Thyroid gland (tissue), 4 donors: ENCODE data around the gene DCUN1D4. TPM values are rescaled to one million over a fixed set of nuclear protein-coding genes. Genes with fewer than 3 reads are reported as not detected.

Source experiments
- DNase-seq, 2 donors: peaks; one replicate each; pipeline ENCODE4 v3.0.0-alpha.2; 2019
- H3K27ac ChIP-seq, 3 donors: fragments of 200-600 bp; sonication (generic); 1 replicate in 2 of 3; 2 replicates in 1 of 3; pipeline ENCODE4 v1.5.1; 2016 to 2019; ENCODE audit warnings: mild to moderate bottlenecking in 1 of 3, moderate library complexity in 1 of 3
- H3K27me3 ChIP-seq: fragments of 200-600 bp; sonication (generic); one replicate; pipeline ENCODE4 v1.5.1; 2019
- H3K36me3 ChIP-seq, 2 donors: fragments of 200-600 bp; sonication (generic); one replicate each; pipeline ENCODE4 v1.5.1; 2016 to 2019
- H3K4me1 ChIP-seq, 2 donors: fragments of 200-600 bp; sonication (generic); one replicate each; pipeline ENCODE4 v1.5.1; 2017 to 2019
- H3K4me3 ChIP-seq, 3 donors: fragments of 200-600 bp; sonication (generic); replicated peaks in 1 of 3; 1 replicate in 2 of 3; 2 replicates in 1 of 3; pipeline ENCODE4 v1.5.1; 2016; ENCODE audit warnings: mild to moderate bottlenecking in 1 of 3
- H3K9me3 ChIP-seq: fragments of 200-600 bp; sonication (generic); one replicate; pipeline ENCODE4 v1.5.1; 2017
- CTCF ChIP-seq, 6 experiments: fragments of 200-600 bp in 3 of 6; fragments of 450-650 bp in 3 of 6; sonication (generic) in 3 of 6; IDR thresholded peaks; one replicate each; pipeline ENCODE4 v1.5.1; 2016 to 2019; ENCODE audit warnings: antibody characterized with exemption in 6 of 6, mild to moderate bottlenecking in 2 of 6, inconsistent platforms in 1 of 6, moderate library complexity in 1 of 6
- POLR2A ChIP-seq, 2 donors: fragments of 450-650 bp; IDR thresholded peaks; one replicate each; pipeline ENCODE4 v1.6.1; 2017; ENCODE audit warnings: antibody characterized with exemption in 2 of 2, mild to moderate bottlenecking in 2 of 2, moderate library complexity in 1 of 2
- whole genome bisulfite sequencing, 2 donors: methylation state at CpG; one replicate each; pipeline ENCODE4 v1.1.5; 2017; 5-methylcytosine and 5-hydroxymethylcytosine counted together
- intact Hi-C: fragments of 100-400 bp; cut with DNase I; formaldehyde crosslinking; loops from one replicate; pipeline ENCODE4 v1.15.1; 2023
- total RNA-seq, 4 donors: library from RNA; depleted of rRNA; stranded (reverse); fragments of >200 nt; gene quantifications; one replicate each; pipeline ENCODE4 v1.2.3, GENCODE V29; 2016

Gene DCUN1D4
- total RNA-seq, 4 donors from 2014 or later, result 44.6 to 81.4 (median 51.7) TPM

GRCh38 chr4:51909236-51909703 is 66.3 kb downstream of the DCUN1D4 start:
- TF ChIP-seq CTCF (IDR thresholded peaks at IDR 0.05) (no peak), POLR2A (IDR thresholded peaks at IDR 0.05) (no peak)
- DNase-seq, result no peak
- Histone ChIP-seq H3K4me1 (no peaks in the 10 kb centered on the region), H3K4me3 (no peak overlapping the region), H3K27ac (no peak overlapping the region), H3K36me3 (peaks cover 19 to 29% of the 10 kb centered on the region in 2 donors), H3K27me3 (no peaks in the 10 kb centered on the region), H3K9me3 (no peaks in the 10 kb centered on the region)
- intact Hi-C loops, result no loop called here
- WGBS, 2 donors, result 92 to 94% methylated on average over 6 to 7 of the region's 7 CpGs

- H3K27me3 ChIP-seq, result no peaks in the 10 kb centered on the region
- DNase-seq, result no peak
- H3K36me3 ChIP-seq, result peaks cover 10 to 12% of the 10 kb centered on the region in 2 donors
- intact Hi-C loops, result no loop called here
- no peaks in the 10 kb centered on the region for H3K4me1 ChIP-seq
- WGBS, 2 donors, result 93% methylated on average over 6 of the region's 6 CpGs
- no peaks in the 10 kb centered on the region for H3K9me3 ChIP-seq
- no peak overlapping the region for H3K27ac ChIP-seq
- TF ChIP-seq POLR2A (IDR thresholded peaks at IDR 0.05), result no peak
- TF ChIP-seq CTCF (IDR thresholded peaks at IDR 0.05), result no peak
- H3K4me3 ChIP-seq, result no peak overlapping the region
Measured at GRCh38 chr4:51918251-51918650, 75.3 kb downstream of the DCUN1D4 start.

DNA sequence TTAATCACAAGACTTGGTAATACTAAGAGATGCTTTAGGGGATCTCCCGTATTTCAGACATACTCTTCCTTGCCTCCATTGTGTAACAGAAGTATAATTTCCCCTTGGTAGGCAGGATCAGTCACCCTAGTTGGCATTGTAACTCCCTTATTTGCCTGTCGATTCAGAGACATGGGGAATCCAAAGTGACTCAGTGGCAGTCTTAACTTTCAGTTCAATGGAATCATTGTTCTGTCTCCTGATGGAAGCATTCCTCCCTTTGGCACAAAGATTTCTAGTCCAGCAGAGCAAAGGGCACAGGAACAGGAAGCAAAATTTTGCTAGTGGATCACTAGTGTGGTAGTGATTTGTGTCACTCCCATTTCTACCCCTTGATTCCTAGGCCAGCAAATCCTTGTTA is 80.4 kb downstream of the DCUN1D4 start:
- no peak for TF ChIP-seq POLR2A (IDR thresholded peaks at IDR 0.05)
- TF ChIP-seq CTCF (IDR thresholded peaks at IDR 0.05), result no peak
- no peak for DNase-seq
- 93 to 95% methylated on average over 2 of the region's 2 CpGs for WGBS, 2 donors
- H3K36me3 ChIP-seq, result no peaks in the 10 kb centered on the region
- intact Hi-C loops, result no loop called here
- no peaks in the 10 kb centered on the region for H3K4me1 ChIP-seq
- H3K27ac ChIP-seq, result no peak overlapping the region
- no peak overlapping the region for H3K4me3 ChIP-seq
- no peaks in the 10 kb centered on the region for H3K27me3 ChIP-seq
- H3K9me3 ChIP-seq, result no peaks in the 10 kb centered on the region

GRCh38 chr4:51925307-51925706 is 82.4 kb downstream of the DCUN1D4 start:
- intact Hi-C loops, result no loop called here
- Histone ChIP-seq H3K4me1 (no peaks in the 10 kb centered on the region), H3K9me3 (no peaks in the 10 kb centered on the region), H3K36me3 (no peaks in the 10 kb centered on the region), H3K27me3 (no peaks in the 10 kb centered on the region), H3K4me3 (no peak overlapping the region), H3K27ac (no peak overlapping the region)
- TF ChIP-seq CTCF (IDR thresholded peaks at IDR 0.05), result no peak
- no peak for TF ChIP-seq POLR2A (IDR thresholded peaks at IDR 0.05)
- DNase-seq, result no peak

DNA sequence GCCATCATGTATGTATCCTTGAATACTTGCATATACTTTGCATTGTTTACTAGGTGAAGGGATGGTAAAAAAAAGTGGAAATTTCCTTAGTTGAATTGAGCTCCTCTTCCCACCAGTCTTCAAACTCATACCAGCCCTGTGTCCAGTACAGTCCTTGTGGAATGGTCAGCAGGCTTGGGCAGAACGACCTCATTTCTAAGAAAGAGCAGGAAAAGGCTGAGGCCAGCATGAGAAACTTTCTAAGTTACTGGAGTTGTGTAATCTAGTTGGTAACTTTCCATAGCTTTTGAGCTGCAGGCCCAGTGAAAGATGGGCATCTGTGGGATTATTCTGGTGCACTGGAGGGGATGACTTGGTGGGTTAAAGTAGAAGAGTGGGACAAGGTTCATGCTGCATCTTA is 87.6 kb downstream of the DCUN1D4 start:
- H3K9me3 ChIP-seq, result no peaks in the 10 kb centered on the region
- H3K4me3 ChIP-seq, result no peak overlapping the region
- no peaks in the 10 kb centered on the region for H3K36me3 ChIP-seq
- intact Hi-C loops, result no loop called here
- DNase-seq, result no peak
- TF ChIP-seq POLR2A (IDR thresholded peaks at IDR 0.05) (no peak), CTCF (IDR thresholded peaks at IDR 0.05) (no peak)
- H3K27me3 ChIP-seq, result no peaks in the 10 kb centered on the region
- H3K4me1 ChIP-seq, result no peaks in the 10 kb centered on the region
- 85 to 86% methylated on average over 1 of the region's 1 CpG for WGBS, 2 donors
- H3K27ac ChIP-seq, result no peak overlapping the region
